Immature natural killer cell (primary cell): ENCODE results near the gene RPS6KC1. TPM values are rescaled to one million over a fixed set of nuclear protein-coding genes. Genes with fewer than 3 reads are reported as not detected.
A peak's percentile ranks its signal among the peaks of the same experiment; 100 is the strongest.
"Not testable (repeated sequence)": the region's sequence is repeated elsewhere in the genome, so short reads cannot be mapped to it uniquely, and the experiment has no call there.

Experiments used
- DNase-seq, 3 donors: peaks; one replicate each; pipeline ENCODE4 v3.0.0; 2022; ENCODE audit warnings: mixed read lengths in 1 of 3
- H3K27ac Mint-ChIP-seq, 6 donors: one replicate each; pipeline ENCODE4 v1.8.0; 2020; ENCODE audit warnings: mixed read lengths in 6 of 6, mild to moderate bottlenecking in 5 of 6, inconsistent platforms in 4 of 6, moderate library complexity in 3 of 6
- H3K27me3 Mint-ChIP-seq, 3 donors: one replicate each; pipeline ENCODE4 v1.8.0; 2020 to 2021; ENCODE audit warnings: low read depth in 3 of 3, mild to moderate bottlenecking in 3 of 3, mixed read lengths in 3 of 3, moderate library complexity in 3 of 3, inconsistent platforms in 1 of 3
- H3K36me3 Mint-ChIP-seq, 3 donors: one replicate each; pipeline ENCODE4 v1.8.0; 2020; ENCODE audit warnings: mixed read lengths in 3 of 3, inconsistent platforms in 2 of 3, mild to moderate bottlenecking in 2 of 3
- H3K4me1 Mint-ChIP-seq, 2 donors: one replicate each; pipeline ENCODE4 v1.8.0; 2020; ENCODE audit warnings: inconsistent platforms in 2 of 2, mild to moderate bottlenecking in 2 of 2, mixed read lengths in 2 of 2, moderate library complexity in 1 of 2
- H3K4me3 Mint-ChIP-seq, 5 donors: one replicate each; pipeline ENCODE4 v1.8.0; 2020; ENCODE audit warnings: mild to moderate bottlenecking in 5 of 5, mixed read lengths in 5 of 5, inconsistent platforms in 3 of 5, moderate library complexity in 3 of 5
- H3K9me3 Mint-ChIP-seq, 6 donors: one replicate each; pipeline ENCODE4 v1.8.0; 2020; ENCODE audit warnings: mild to moderate bottlenecking in 6 of 6, mixed read lengths in 6 of 6, inconsistent platforms in 4 of 6, moderate library complexity in 3 of 6
- polyA plus RNA-seq, 3 donors: library from polyadenylated mRNA; unstranded; fragments of 300-500 nt; fragmentation: Illumina TruSeq; gene quantifications; one replicate each; pipeline ENCODE4 v1.2.3, GENCODE V29; 2021

The RPS6KC1 gene, protein sequence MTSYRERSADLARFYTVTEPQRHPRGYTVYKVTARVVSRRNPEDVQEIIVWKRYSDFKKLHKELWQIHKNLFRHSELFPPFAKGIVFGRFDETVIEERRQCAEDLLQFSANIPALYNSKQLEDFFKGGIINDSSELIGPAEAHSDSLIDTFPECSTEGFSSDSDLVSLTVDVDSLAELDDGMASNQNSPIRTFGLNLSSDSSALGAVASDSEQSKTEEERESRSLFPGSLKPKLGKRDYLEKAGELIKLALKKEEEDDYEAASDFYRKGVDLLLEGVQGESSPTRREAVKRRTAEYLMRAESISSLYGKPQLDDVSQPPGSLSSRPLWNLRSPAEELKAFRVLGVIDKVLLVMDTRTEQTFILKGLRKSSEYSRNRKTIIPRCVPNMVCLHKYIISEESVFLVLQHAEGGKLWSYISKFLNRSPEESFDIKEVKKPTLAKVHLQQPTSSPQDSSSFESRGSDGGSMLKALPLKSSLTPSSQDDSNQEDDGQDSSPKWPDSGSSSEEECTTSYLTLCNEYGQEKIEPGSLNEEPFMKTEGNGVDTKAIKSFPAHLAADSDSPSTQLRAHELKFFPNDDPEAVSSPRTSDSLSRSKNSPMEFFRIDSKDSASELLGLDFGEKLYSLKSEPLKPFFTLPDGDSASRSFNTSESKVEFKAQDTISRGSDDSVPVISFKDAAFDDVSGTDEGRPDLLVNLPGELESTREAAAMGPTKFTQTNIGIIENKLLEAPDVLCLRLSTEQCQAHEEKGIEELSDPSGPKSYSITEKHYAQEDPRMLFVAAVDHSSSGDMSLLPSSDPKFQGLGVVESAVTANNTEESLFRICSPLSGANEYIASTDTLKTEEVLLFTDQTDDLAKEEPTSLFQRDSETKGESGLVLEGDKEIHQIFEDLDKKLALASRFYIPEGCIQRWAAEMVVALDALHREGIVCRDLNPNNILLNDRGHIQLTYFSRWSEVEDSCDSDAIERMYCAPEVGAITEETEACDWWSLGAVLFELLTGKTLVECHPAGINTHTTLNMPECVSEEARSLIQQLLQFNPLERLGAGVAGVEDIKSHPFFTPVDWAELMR
- 10 to 100 TPM in 1 of 3 donors, 1 to 10 TPM in 2; 2.9 to 10.7 (median 5.2) TPM for polyA plus RNA-seq

DNA sequence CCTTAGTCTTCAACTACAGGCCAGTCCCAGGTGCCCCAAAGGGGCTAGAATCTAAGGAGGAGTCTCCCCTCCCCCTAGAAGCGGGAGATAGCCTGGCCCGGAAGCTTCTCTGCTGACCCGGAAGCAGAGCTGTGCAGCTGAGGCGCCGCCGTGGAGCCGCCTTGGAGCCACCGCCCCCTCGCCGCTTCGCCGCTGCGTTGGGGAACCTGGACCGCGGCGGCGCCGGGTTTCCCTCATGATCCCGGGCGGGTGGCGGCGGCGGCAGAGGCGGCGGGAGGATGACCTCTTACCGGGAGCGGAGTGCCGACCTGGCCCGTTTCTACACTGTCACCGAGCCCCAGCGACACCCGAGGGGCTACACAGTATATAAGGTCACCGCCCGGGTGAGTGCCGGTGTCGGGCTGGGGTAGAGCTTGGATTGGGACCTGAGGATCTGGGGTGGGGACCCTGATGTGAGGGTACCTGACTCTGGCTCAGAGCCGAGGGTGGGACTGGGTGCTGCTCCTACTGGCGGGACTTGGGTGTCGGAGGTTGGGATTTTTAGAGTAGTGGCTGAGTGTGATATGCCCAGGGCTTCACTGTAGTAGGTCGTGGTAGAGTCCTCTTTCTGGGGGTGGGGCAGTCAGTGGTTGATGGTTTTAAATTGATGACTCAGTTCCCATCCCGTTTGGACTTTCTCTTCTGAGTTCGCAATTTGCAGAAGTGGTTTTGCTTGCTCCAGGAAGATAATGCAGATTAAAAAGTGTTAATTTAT, at the start of gene RPS6KC1:
TSS of gene RPS6KC1 (plus strand) at position 115 of the 754 bp plus-strand sequence. CDS start at position 279, 164 bp downstream.
- H3K4me1 Mint-ChIP-seq: peaks cover 39 to 46% of the 10 kb centered on the region in 2 donors
- peaks cover 4 to 10% (median 6%) of the 10 kb centered on the region in 3 donors for H3K27me3 Mint-ChIP-seq
- peaks cover 0 to 9% (median 0%) of the 10 kb centered on the region in 3 donors for H3K36me3 Mint-ChIP-seq
- H3K27ac Mint-ChIP-seq: peak within 1 kb of the TSS; percentile 91 to 98 (median 98)
- H3K4me3 Mint-ChIP-seq: peak within 1 kb of the TSS; percentile 93 to 100 (median 97)
- DNase-seq: peak; percentile 76 to 78 (median 78)
- peaks cover 0 to 7% (median 0%) of the 10 kb centered on the region in 6 donors for H3K9me3 Mint-ChIP-seq

DNA sequence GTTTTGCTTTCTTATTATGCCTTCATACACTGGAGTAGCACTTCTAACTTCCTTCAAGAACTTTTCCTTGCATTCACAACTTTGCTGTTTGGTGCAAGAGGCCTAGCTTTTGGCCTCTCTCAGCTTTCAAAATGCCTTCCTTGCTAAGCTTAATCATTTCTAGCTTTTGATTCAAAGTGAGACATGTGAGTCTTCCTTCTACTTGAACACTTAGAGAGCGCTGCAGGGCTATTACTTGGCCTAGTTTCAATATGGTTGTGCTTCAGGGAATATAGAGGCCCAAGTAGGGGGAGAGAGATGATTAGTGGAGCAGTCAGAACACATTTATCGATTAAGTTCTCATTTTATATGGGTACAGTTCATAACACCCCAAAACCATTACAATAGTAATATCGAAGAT, 47.8 kb upstream of the RPS6KC1 start:
- Mint-ChIP-seq H3K27ac (no peak overlapping the region), H3K4me1 (peaks cover 8 to 14% of the 10 kb centered on the region in 2 donors), H3K27me3 (no peaks in the 10 kb centered on the region), H3K4me3 (no peak overlapping the region), H3K9me3 (no peaks in the 10 kb centered on the region), H3K36me3 (peaks cover 29 to 56% (median 36%) of the 10 kb centered on the region in 3 donors)
- no peak for DNase-seq

DNA sequence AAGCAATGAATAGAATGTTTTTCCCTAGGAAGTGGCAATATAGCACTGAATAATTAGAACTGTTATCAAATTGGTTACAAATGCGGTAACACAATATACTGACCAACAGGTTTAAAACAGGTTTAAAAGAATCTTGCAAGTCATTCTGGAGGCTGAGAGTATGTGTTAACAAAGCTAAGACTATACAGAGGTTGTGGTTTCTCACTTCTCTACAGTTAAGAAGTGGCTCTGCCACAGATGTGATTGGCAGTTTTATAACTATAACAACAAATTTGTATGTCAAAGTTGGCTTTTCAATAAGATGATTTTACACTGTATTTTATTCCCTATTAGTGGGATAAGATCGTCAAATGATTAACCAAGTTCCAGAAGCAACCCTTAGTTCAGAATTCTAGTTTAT, 42.5 kb upstream of the RPS6KC1 start:
- Mint-ChIP-seq H3K9me3 (no peaks in the 10 kb centered on the region), H3K27ac (peak overlapping the region; percentile 60 to 80 (median 68)), H3K4me1 (peaks cover 28 to 54% of the 10 kb centered on the region in 2 donors), H3K27me3 (no peaks in the 10 kb centered on the region), H3K36me3 (peaks cover 12 to 53% (median 27%) of the 10 kb centered on the region in 3 donors), H3K4me3 (peak overlapping the region; percentile 63 to 86 (median 76))
- peak; percentile 35 to 41 (median 36) for DNase-seq

DNA sequence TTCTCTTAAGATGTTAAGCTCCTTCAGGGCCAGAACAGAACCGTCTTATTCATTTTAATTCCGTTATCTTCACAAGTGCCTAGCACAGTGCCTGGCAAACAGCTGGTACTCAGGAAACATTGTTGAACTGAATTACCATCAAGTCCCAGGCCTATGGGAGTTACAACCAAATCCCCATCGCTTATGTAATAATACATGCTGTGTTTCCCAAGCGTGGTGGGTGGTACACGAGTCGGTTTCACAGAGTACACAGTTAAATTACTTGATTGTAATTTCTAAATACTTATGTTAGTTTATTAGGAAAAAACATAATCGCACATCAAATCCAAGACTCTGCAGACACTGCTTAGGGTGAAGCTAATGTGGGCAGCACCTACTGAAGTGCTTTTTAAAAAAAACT, 36.4 kb upstream of the RPS6KC1 start:
- peaks cover 0 to 4% (median 2%) of the 10 kb centered on the region in 3 donors for H3K27me3 Mint-ChIP-seq

DNA sequence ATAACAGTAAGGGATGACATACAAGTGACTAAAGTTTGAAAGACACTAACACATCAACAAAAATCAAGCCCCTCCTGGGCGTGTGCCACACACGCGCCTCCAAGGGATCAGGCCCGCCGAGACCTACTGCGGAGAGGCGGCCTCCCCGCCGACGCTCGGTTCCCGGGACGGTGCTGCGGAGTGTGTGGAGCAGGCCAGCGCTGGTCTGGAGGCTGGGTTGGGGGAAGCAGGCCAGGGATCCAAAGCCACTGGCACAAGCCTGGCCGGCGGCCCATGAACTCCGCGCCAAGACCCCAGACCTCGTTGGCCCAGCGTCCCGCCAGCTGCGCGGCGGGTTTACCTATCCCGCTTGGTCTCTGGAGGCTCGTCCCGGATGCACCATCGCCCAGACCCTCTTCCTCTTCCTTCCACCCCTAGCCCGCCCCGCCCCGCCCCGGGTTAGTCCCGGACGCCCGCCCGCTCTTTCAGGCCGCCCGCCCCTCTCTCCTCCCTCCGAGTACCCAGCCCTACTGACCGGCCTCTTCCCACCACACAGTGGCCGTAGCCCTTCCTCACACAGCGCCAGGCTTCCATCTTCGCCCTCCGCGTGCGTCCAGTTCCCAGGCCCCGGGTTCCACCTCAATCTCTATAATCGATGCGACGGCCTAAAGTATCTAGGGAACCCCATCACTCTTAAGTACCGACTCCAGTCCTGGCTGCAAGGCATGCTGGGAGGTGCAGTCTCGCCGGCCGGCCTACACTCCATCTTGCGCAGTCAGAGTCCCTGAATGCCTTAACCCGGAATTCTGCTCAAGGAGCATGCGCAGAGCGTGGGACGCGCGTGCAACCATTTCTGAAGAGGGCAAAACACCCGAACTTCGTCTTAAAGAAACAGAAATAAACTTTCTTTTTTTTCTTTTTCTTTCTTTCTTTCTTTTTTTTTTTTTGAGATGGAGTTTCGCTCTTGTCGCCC, 35.7 kb upstream of the RPS6KC1 start, which contains the start of gene ANGEL2:
TSS of gene ANGEL2 (minus strand) at position 769 of the 952 bp plus-strand sequence. CDS start at position 573, 196 bp downstream.
- H3K27me3 Mint-ChIP-seq: peaks cover 0 to 4% (median 2%) of the 10 kb centered on the region in 3 donors
- peaks cover 0 to 12% (median 0%) of the 10 kb centered on the region in 3 donors for H3K36me3 Mint-ChIP-seq
- DNase-seq: peak; percentile 91 to 94 (median 93)
- H3K9me3 Mint-ChIP-seq: no peaks in the 10 kb centered on the region
- H3K27ac Mint-ChIP-seq: peak within 1 kb of the TSS; percentile 93 to 100 (median 100)
- H3K4me1 Mint-ChIP-seq: peaks cover 23 to 49% of the 10 kb centered on the region in 2 donors
- H3K4me3 Mint-ChIP-seq: peak within 1 kb of the TSS; percentile 99 to 100 (median 100)

More for the DNA sequence above, 36.4 kb upstream of the RPS6KC1 start:
- H3K4me3 Mint-ChIP-seq: peak overlapping the region; percentile 99 to 100 (median 100)
- peaks cover 0 to 12% (median 0%) of the 10 kb centered on the region in 3 donors for H3K36me3 Mint-ChIP-seq
- peaks cover 23 to 49% of the 10 kb centered on the region in 2 donors for H3K4me1 Mint-ChIP-seq
- DNase-seq: no peak
- H3K27ac Mint-ChIP-seq: peak overlapping the region; percentile 93 to 100 (median 100)
- no peaks in the 10 kb centered on the region for H3K9me3 Mint-ChIP-seq

DNA sequence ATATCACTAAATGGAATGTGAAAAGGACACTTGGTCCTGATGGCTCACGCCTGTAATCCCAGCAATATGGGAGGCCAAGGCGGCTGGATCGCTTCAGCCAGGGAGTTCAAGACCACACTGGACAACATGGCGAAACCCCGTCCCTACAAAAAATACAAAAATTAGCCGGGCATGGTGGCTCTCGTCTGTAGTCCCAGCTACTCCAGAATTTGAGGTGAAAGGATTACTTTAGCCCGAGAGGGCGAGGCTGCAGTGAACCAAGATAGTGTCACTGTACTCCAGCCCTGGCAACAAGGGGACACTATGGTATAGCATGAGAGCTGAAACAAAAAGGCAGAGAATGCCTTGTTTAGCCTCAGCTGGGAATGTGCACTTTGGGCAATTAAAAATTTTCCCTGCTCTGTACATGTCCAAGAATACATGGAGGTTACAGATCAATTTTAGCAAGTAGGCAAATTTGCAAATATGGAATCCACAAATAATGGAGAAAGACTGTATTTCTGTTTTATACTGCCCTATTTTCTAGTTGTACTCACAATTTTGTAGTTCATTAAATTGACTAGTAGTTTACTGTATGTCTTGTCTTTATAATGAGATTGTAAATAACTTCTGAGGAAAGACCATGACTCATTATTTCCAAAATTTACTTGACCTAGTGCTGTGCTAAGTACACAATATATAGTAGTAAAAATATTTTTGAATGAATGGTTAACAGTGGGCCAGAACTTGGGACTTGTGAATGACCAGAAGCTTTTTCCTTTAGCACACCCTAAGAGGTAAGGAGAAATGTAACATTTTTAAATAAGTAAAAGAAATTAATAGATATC, 33.4 kb upstream of the RPS6KC1 start:
- H3K27ac Mint-ChIP-seq: no peak overlapping the region
- no peaks in the 10 kb centered on the region for H3K9me3 Mint-ChIP-seq
- no peak for DNase-seq
- H3K36me3 Mint-ChIP-seq: no peaks in the 10 kb centered on the region
- H3K27me3 Mint-ChIP-seq: peaks cover 0 to 4% (median 2%) of the 10 kb centered on the region in 3 donors
- peaks cover 18 to 30% of the 10 kb centered on the region in 2 donors for H3K4me1 Mint-ChIP-seq
- peak overlapping the region in 2 of 5 donors; percentile 10 to 25 for H3K4me3 Mint-ChIP-seq

DNA sequence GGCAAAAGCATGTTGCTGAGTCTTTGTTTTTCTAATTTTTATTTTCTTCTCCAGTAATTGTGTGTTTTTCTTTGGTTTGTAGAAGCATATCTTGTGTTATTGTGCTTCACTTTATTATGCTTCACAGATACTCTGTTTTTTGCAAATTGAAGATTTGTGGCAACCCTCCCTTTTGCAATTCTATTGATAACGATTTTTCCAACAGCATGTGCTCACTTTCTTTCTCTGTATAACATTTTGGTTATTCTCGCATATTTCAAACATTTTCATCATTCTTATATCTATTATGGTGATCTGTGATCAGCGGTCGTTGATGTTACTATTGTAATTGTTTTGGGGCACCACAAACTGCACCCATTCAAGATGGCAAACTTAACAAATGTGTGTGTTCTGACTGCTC, 31.6 kb upstream of the RPS6KC1 start:
- Mint-ChIP-seq H3K9me3 (no peaks in the 10 kb centered on the region), H3K4me1 (peaks cover 12% of the 10 kb centered on the region in 2 donors), H3K36me3 (no peaks in the 10 kb centered on the region), H3K4me3 (no peak overlapping the region), H3K27me3 (peaks cover 0 to 4% (median 2%) of the 10 kb centered on the region in 3 donors), H3K27ac (no peak overlapping the region)
- no peak for DNase-seq

DNA sequence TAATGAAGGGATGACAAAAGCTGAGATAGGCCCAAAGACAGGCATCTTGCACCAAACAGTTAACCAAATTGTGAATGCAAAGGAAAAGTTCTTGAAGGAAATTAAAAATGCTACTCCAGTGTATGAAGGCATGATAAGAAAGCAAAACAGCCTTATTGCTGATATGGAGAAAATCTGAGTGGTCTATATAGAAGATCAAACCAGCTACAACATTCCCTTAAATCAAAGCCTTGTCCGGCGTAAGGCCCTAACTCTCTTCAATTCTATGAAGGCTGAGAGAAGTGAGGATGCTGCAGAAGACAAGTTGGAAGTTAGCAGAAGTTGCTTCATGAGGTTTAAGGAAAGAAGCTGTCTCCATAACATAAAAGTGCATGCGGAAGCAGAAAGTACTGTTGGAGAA, 31.0 kb upstream of the RPS6KC1 start:
- Mint-ChIP-seq H3K27me3 (peaks cover under 1 to 3% (median 2%) of the 10 kb centered on the region in 3 donors), H3K27ac (no peak overlapping the region), H3K4me1 (peaks cover 7% of the 10 kb centered on the region in 2 donors), H3K4me3 (no peak overlapping the region), H3K36me3 (no peaks in the 10 kb centered on the region), H3K9me3 (no peaks in the 10 kb centered on the region)
- no peak for DNase-seq

DNA sequence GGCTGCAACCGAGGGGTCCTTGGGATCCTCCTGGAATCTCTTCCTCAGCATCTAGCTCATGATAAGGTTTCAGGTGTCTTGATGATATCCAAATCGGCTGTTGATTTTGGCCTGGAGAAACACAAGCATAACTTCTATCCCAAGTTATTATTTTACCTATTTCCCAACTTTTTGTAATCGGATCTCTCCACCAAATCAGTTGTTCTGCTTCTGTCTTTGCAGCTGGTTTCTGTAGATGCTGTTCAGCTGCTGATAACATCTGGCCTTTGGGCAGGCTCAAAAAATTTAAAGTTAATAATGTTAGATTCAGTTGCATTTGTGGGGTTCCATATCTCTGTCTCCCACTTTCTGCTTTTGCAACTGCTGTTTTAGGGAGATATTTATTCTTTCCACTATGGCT, 24.0 kb upstream of the RPS6KC1 start:
- not testable (repeated sequence) for DNase-seq, H3K9me3 Mint-ChIP-seq, H3K4me3 Mint-ChIP-seq, H3K4me1 Mint-ChIP-seq, H3K27ac Mint-ChIP-seq, H3K36me3 Mint-ChIP-seq
- peaks cover 0 to 15% (median 6%) of the 10 kb centered on the region in 3 donors for H3K27me3 Mint-ChIP-seq

DNA sequence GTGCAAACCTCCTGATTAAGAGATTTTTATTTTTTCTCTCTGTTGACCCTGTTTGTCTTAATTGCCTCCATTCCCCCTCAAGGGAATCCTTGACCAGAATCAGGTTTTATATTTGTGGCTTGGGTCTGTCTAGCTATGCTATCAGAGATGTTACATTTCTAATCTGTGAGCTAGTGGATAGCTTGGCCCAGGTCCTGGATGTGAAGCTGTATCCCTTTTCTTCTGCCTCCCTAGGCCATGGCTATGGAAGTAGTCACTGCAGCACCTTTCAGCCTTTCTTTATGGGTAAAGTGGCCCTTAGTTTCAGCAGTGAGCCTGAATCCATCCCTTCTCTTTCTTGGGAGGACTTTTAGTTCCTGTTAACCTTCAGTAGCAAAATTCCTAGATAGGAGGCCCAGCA, 18.4 kb upstream of the RPS6KC1 start:
- H3K9me3 Mint-ChIP-seq: no peaks in the 10 kb centered on the region
- no peak for DNase-seq
- H3K27me3 Mint-ChIP-seq: peaks cover 2 to 16% (median 3%) of the 10 kb centered on the region in 3 donors
- no peak overlapping the region for H3K27ac Mint-ChIP-seq
- H3K4me1 Mint-ChIP-seq: peaks cover 1 to 4% of the 10 kb centered on the region in 2 donors
- no peak overlapping the region for H3K4me3 Mint-ChIP-seq
- peaks cover 0 to 4% (median 0%) of the 10 kb centered on the region in 3 donors for H3K36me3 Mint-ChIP-seq

DNA sequence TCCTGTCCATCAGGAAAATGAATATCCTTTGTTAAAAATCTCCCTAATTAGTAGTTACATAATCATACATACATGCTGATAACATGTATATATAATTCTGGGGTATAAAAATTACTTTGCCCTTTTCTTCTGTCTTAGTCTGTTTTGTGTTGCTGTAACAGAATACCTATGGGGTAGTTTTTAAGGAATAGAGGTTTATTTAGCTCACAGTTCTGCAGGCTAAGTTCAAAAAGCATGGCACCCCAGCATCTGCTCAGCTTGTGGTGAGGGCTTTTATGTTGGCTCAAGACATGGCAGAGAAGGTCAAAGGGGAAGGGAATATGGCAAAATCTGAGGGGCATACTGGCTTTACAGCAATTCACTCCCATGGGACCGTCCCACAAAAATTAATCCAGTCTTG, 16.3 kb upstream of the RPS6KC1 start:
- Mint-ChIP-seq H3K4me3 (no peak overlapping the region), H3K9me3 (no peaks in the 10 kb centered on the region), H3K4me1 (peaks cover 1 to 4% of the 10 kb centered on the region in 2 donors), H3K27me3 (peaks cover 0 to 14% (median 2%) of the 10 kb centered on the region in 3 donors), H3K27ac (no peak overlapping the region), H3K36me3 (peaks cover 0 to 4% (median 0%) of the 10 kb centered on the region in 3 donors)
- no peak for DNase-seq
